ELR (cell line): ENCODE measurements around the gene TGM5.

Experiments used
- DNase-seq: peaks from one replicate; pipeline ENCODE4 v3.0.0-alpha.2; 2015; ENCODE audit warnings: low read depth

The TGM5 gene

GRCh38 chr15:43190178-43190577 lies 76.5 kb downstream of the TGM5 start:
- no peak for DNase-seq

GRCh38 chr15:43189296-43189695 lies 77.4 kb downstream of the TGM5 start:
- no peak for DNase-seq

- DNase-seq, result peak; percentile 75
These were observed 79.1 kb downstream of the TGM5 start for GRCh38 chr15:43187544-43188155.

GRCh38 chr15:43186003-43186353 lies 80.8 kb downstream of the TGM5 start:
- DNase-seq, result peak; percentile 39

GRCh38 chr15:43185157-43186002 lies 81.3 kb downstream of the TGM5 start, which contains the start of gene CCNDBP1:
CCNDBP1 (plus strand) TSS chr15:43185403; CDS start chr15:43185499, 96 bp downstream.
- DNase-seq, result peak; percentile 92

- DNase-seq, result no peak
These were observed 82.2 kb downstream of the TGM5 start for GRCh38 chr15:43184407-43185124.

GRCh38 chr15:43183270-43183669 lies 83.5 kb downstream of the TGM5 start:
- DNase-seq, result no peak
